ENCODE results near the gene KIF1C. TPM values are rescaled to one million over a fixed set of nuclear protein-coding genes. Genes with fewer than 3 reads are reported as not detected.

The KIF1C gene
- 37.6 TPM for polyA plus RNA-seq (2013, experiment 1 of 2)
- polyA plus RNA-seq (2013, experiment 2 of 2), result 37.2 TPM

- Histone ChIP-seq H3K4me2 (ENCODE audit: low read length) (peak within 1 kb of the TSS; percentile 100), H3K9ac (ENCODE audit: low read length) (peak within 1 kb of the TSS; percentile 97), H2BK5ac (ENCODE audit: low read length) (peak within 1 kb of the TSS; percentile 73), H2BK120ac (ENCODE audit: low read depth, low read length) (peak within 1 kb of the TSS; percentile 1), H4K5ac (ENCODE audit: low read length) (no peak within 1 kb of the TSS), H3K79me2 (ENCODE audit: control insufficient read depth, insufficient read depth, low read length) (peaks cover 21% of the 10 kb centered on the region), H2BK15ac (replicated peaks; ENCODE audit: low read depth) (no peak within 1 kb of the TSS), H3K4me1 (ENCODE audit: control insufficient read depth, low read depth, low read length) (peaks cover 4% of the 10 kb centered on the region), H3K56ac (ENCODE audit: low read length) (peak within 1 kb of the TSS; percentile 99), H4K8ac (ENCODE audit: low read depth, low read length) (peak within 1 kb of the TSS; percentile 39), H3K18ac (ENCODE audit: low read length) (peak within 1 kb of the TSS; percentile 94), H3K4ac (ENCODE audit: low read depth, low read length) (peak within 1 kb of the TSS; percentile 20), H3K27me3 (ENCODE audit: insufficient read depth, low read length, poor library complexity) (no peaks in the 10 kb centered on the region), H3K27ac (ENCODE audit: low read depth, low read length) (peak within 1 kb of the TSS; percentile 79), H3K79me1 (ENCODE audit: low read length) (peaks cover 17% of the 10 kb centered on the region), H3K4me3 (ENCODE audit: low read length) (peak within 1 kb of the TSS; percentile 91), H2AK5ac (ENCODE audit: low read length) (peak within 1 kb of the TSS; percentile 7), H3K36me3 (ENCODE audit: control insufficient read depth, insufficient read depth, low read length) (peaks cover 13% of the 10 kb centered on the region), H3K23ac (ENCODE audit: low read length) (peak within 1 kb of the TSS; percentile 100)
- WGBS (ENCODE audit: extremely low coverage, insufficient coverage, low lambda C conversion rate), result no CpG with 5 or more reads among the region's 93 CpGs
- peak; percentile 93 for DNase-seq
Observed at GRCh38 chr17:4997302-4998026, at the start of gene KIF1C, which contains the start of gene INCA1. TSS of gene KIF1C (plus strand) at chr17:4997950. CDS start at chr17:5000247, 2,297 bp downstream. TSS of gene INCA1 (minus strand) at chr17:4997522. CDS start at chr17:4994437, 3,085 bp downstream.

GRCh38 chr17:4948166-4948930 lies 49.4 kb upstream of the KIF1C start, which contains the start of gene PFN1:
TSS of gene PFN1 (minus strand) at chr17:4948530. CDS start at chr17:4948394, 136 bp downstream.
- Histone ChIP-seq H3K36me3 (ENCODE audit: control insufficient read depth, insufficient read depth, low read length) (peaks cover 15% of the 10 kb centered on the region), H3K4me2 (ENCODE audit: low read length) (peak within 1 kb of the TSS; percentile 75), H3K23ac (ENCODE audit: low read length) (peak within 1 kb of the TSS; percentile 99), H2AK5ac (ENCODE audit: low read length) (peak within 1 kb of the TSS; percentile 98), H4K8ac (ENCODE audit: low read depth, low read length) (peak within 1 kb of the TSS; percentile 95), H3K56ac (ENCODE audit: low read length) (peak within 1 kb of the TSS; percentile 100), H3K79me1 (ENCODE audit: low read length) (peaks cover 11% of the 10 kb centered on the region), H2BK5ac (ENCODE audit: low read length) (peak within 1 kb of the TSS; percentile 97), H3K4ac (ENCODE audit: low read depth, low read length) (peak within 1 kb of the TSS; percentile 100), H3K4me1 (ENCODE audit: control insufficient read depth, low read depth, low read length) (peaks cover 15% of the 10 kb centered on the region), H3K27ac (ENCODE audit: low read depth, low read length) (peak within 1 kb of the TSS; percentile 100), H4K5ac (ENCODE audit: low read length) (peak within 1 kb of the TSS; percentile 94), H2BK120ac (ENCODE audit: low read depth, low read length) (peak within 1 kb of the TSS; percentile 55), H3K79me2 (ENCODE audit: control insufficient read depth, insufficient read depth, low read length) (peaks cover 38% of the 10 kb centered on the region), H3K9ac (ENCODE audit: low read length) (peak within 1 kb of the TSS; percentile 100), H2BK15ac (replicated peaks; ENCODE audit: low read depth) (no peak within 1 kb of the TSS), H3K18ac (ENCODE audit: low read length) (peak within 1 kb of the TSS; percentile 99), H3K4me3 (ENCODE audit: low read length) (peak within 1 kb of the TSS; percentile 98), H3K27me3 (ENCODE audit: insufficient read depth, low read length, poor library complexity) (no peaks in the 10 kb centered on the region)
- no CpG with 5 or more reads among the region's 59 CpGs for WGBS (ENCODE audit: extremely low coverage, insufficient coverage, low lambda C conversion rate)
- DNase-seq, result peak; percentile 95

DNA sequence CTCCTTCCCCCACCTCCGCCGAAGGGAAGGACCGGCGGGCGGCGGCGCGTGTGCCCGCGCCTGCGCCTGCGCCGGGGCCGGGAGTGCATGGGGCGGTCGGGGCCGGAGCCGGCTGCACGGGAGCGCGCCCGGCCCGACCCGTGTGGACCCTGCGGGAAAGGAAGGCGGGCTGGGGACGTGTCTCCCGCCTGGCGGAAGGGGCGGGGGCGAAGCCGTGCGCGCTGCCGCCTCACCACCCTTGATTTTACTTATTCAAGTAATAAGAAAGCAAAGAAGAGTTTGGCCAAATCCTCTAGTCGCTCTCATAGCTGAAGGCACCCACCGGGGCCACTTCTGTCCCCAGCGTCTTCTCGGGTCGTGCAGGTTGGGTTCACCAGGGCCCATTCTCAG lies 48.8 kb upstream of the KIF1C start:
- Histone ChIP-seq H3K4me2 (ENCODE audit: low read length) (peak overlapping the region; percentile 75), H3K36me3 (ENCODE audit: control insufficient read depth, insufficient read depth, low read length) (peaks cover 15% of the 10 kb centered on the region), H2BK120ac (ENCODE audit: low read depth, low read length) (peak overlapping the region; percentile 50), H2AK5ac (ENCODE audit: low read length) (peak overlapping the region; percentile 27), H2BK15ac (replicated peaks; ENCODE audit: low read depth) (no peak overlapping the region), H3K4ac (ENCODE audit: low read depth, low read length) (peak overlapping the region; percentile 100), H3K27ac (ENCODE audit: low read depth, low read length) (peak overlapping the region; percentile 100), H3K56ac (ENCODE audit: low read length) (peak overlapping the region; percentile 94), H4K8ac (ENCODE audit: low read depth, low read length) (peak overlapping the region; percentile 95), H3K9ac (ENCODE audit: low read length) (peak overlapping the region; percentile 95), H3K27me3 (ENCODE audit: insufficient read depth, low read length, poor library complexity) (no peaks in the 10 kb centered on the region), H3K79me2 (ENCODE audit: control insufficient read depth, insufficient read depth, low read length) (peaks cover 38% of the 10 kb centered on the region), H3K18ac (ENCODE audit: low read length) (peak overlapping the region; percentile 99), H2BK5ac (ENCODE audit: low read length) (peak overlapping the region; percentile 96), H3K23ac (ENCODE audit: low read length) (peak overlapping the region; percentile 94), H3K4me1 (ENCODE audit: control insufficient read depth, low read depth, low read length) (peaks cover 15% of the 10 kb centered on the region), H3K79me1 (ENCODE audit: low read length) (peaks cover 11% of the 10 kb centered on the region), H4K5ac (ENCODE audit: low read length) (no peak overlapping the region), H3K4me3 (ENCODE audit: low read length) (peak overlapping the region; percentile 75)
- peak; percentile 94 for DNase-seq
- no CpG with 5 or more reads among the region's 40 CpGs for WGBS (ENCODE audit: extremely low coverage, insufficient coverage, low lambda C conversion rate)

DNA sequence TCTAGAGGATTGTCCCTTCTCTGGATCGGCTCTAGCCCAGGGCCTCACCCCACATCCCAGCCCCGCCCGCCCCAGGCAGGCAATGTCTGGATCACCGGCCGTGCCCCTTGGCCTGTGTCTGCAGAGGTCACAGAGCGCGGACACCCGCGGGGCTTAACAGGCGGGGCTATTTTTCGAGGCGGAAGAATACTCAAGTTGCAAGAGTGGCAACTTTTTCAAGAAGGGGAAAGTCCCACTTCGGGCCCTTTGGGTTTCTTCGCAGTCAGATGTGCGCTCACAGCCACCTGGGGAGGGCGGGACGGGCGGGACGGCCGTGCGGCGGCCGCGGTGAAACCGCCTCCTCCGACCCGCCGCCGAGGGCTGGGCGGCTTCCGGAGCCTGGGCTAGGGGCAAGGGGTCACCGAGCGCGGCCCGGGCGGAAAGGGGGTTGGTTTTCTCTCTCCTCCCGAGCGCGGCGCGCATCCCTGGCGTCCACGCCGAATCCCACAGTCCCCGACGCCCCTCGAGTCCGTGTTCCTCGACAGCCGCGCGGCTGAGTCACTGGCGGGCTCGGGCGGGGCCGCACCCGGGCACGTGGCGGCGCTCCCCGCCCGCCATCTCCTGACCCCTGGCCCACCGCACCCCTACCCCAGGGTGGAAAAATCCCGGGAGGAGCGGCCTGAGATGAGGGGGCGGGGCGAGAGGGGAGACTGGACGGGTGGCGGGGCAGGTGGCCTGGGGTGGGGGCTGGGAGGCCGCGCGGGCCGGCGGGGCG lies 48.3 kb upstream of the KIF1C start:
- H3K4me2 ChIP-seq (ENCODE audit: low read length), result peak overlapping the region; percentile 75
- H3K56ac ChIP-seq (ENCODE audit: low read length), result peak overlapping the region; percentile 94
- DNase-seq, result peak; percentile 90
- WGBS (ENCODE audit: extremely low coverage, insufficient coverage, low lambda C conversion rate), result no CpG with 5 or more reads among the region's 75 CpGs
- H3K4ac ChIP-seq (ENCODE audit: low read depth, low read length), result peak overlapping the region; percentile 100
- H3K79me1 ChIP-seq (ENCODE audit: low read length), result peaks cover 8% of the 10 kb centered on the region
- peak overlapping the region; percentile 75 for H3K4me3 ChIP-seq (ENCODE audit: low read length)
- no peaks in the 10 kb centered on the region for H3K27me3 ChIP-seq (ENCODE audit: insufficient read depth, low read length, poor library complexity)
- H2AK5ac ChIP-seq (ENCODE audit: low read length), result no peak overlapping the region
- H4K8ac ChIP-seq (ENCODE audit: low read depth, low read length), result peak overlapping the region; percentile 95
- no peak overlapping the region for H4K5ac ChIP-seq (ENCODE audit: low read length)
- no peak overlapping the region for H2BK15ac ChIP-seq (replicated peaks; ENCODE audit: low read depth)
- H2BK5ac ChIP-seq (ENCODE audit: low read length), result peak overlapping the region; percentile 96
- peak overlapping the region; percentile 99 for H3K18ac ChIP-seq (ENCODE audit: low read length)
- peaks cover 36% of the 10 kb centered on the region for H3K79me2 ChIP-seq (ENCODE audit: control insufficient read depth, insufficient read depth, low read length)
- peaks cover 15% of the 10 kb centered on the region for H3K4me1 ChIP-seq (ENCODE audit: control insufficient read depth, low read depth, low read length)
- peak overlapping the region; percentile 94 for H3K23ac ChIP-seq (ENCODE audit: low read length)
- peak overlapping the region; percentile 50 for H2BK120ac ChIP-seq (ENCODE audit: low read depth, low read length)
- H3K27ac ChIP-seq (ENCODE audit: low read depth, low read length), result peak overlapping the region; percentile 100
- H3K36me3 ChIP-seq (ENCODE audit: control insufficient read depth, insufficient read depth, low read length), result peaks cover 12% of the 10 kb centered on the region
- H3K9ac ChIP-seq (ENCODE audit: low read length), result peak overlapping the region; percentile 95

GRCh38 chr17:4950075-4950745 lies 47.5 kb upstream of the KIF1C start:
- H2AK5ac ChIP-seq (ENCODE audit: low read length), result peak overlapping the region; percentile 82
- H3K27ac ChIP-seq (ENCODE audit: low read depth, low read length), result peak overlapping the region; percentile 99
- peak overlapping the region; percentile 72 for H3K4me3 ChIP-seq (ENCODE audit: low read length)
- peak overlapping the region; percentile 95 for H3K4me2 ChIP-seq (ENCODE audit: low read length)
- H3K79me2 ChIP-seq (ENCODE audit: control insufficient read depth, insufficient read depth, low read length), result peaks cover 30% of the 10 kb centered on the region
- H4K8ac ChIP-seq (ENCODE audit: low read depth, low read length), result peak overlapping the region; percentile 77
- peaks cover 6% of the 10 kb centered on the region for H3K79me1 ChIP-seq (ENCODE audit: low read length)
- H3K4ac ChIP-seq (ENCODE audit: low read depth, low read length), result peak overlapping the region; percentile 99
- peak overlapping the region; percentile 94 for H3K23ac ChIP-seq (ENCODE audit: low read length)
- H2BK120ac ChIP-seq (ENCODE audit: low read depth, low read length), result peak overlapping the region; percentile 62
- no peak overlapping the region for H4K5ac ChIP-seq (ENCODE audit: low read length)
- DNase-seq, result peak; percentile 71
- no peaks in the 10 kb centered on the region for H3K27me3 ChIP-seq (ENCODE audit: insufficient read depth, low read length, poor library complexity)
- H3K9ac ChIP-seq (ENCODE audit: low read length), result peak overlapping the region; percentile 97
- peak overlapping the region; percentile 99 for H3K18ac ChIP-seq (ENCODE audit: low read length)
- H3K36me3 ChIP-seq (ENCODE audit: control insufficient read depth, insufficient read depth, low read length), result peaks cover 11% of the 10 kb centered on the region
- H2BK5ac ChIP-seq (ENCODE audit: low read length), result peak overlapping the region; percentile 96
- H3K4me1 ChIP-seq (ENCODE audit: control insufficient read depth, low read depth, low read length), result peaks cover 15% of the 10 kb centered on the region
- no CpG with 5 or more reads among the region's 52 CpGs for WGBS (ENCODE audit: extremely low coverage, insufficient coverage, low lambda C conversion rate)
- H3K56ac ChIP-seq (ENCODE audit: low read length), result peak overlapping the region; percentile 98
- H2BK15ac ChIP-seq (replicated peaks; ENCODE audit: low read depth), result no peak overlapping the region
